Jurkat, Clone E6-1 (cell line): ENCODE results near the gene IFRD1.
"Not testable (repeated sequence)": the region's sequence is repeated elsewhere in the genome, so short reads cannot be mapped to it uniquely, and the experiment has no call there.

Experiments
- DNase-seq: peaks from one replicate; pipeline ENCODE4 v3.0.0-alpha.2; 2011; ENCODE audit warnings: low read depth, low spot score
- H3K4me3 ChIP-seq: 2 replicates; pipeline ENCODE4 v1.5.1; 2011; ENCODE audit warnings: mild to moderate bottlenecking, low read length, control low read depth, moderate library complexity

IFRD1 gene

DNA sequence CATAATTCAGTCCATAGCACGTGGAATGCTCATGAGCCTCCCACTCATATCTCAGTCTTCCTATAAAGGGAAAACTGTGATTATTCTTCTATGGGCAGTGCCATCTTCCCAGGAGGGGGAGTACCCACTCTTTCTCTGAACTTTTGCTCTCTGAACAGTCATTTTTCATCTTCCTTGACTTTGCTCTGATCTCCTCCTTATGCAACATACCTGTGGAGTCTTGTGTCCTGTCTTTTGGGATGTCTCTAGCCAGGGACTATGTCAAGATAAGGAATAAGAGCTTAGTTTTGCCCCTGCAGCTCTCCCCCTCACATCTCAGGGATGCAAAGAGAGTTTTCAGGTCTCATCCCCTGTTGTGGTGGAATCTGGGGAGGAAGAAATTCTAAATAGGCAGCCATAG is 58.1 kb downstream of the IFRD1 start:
- DNase-seq, result no peak
- H3K4me3 ChIP-seq, result no peak overlapping the region

DNA sequence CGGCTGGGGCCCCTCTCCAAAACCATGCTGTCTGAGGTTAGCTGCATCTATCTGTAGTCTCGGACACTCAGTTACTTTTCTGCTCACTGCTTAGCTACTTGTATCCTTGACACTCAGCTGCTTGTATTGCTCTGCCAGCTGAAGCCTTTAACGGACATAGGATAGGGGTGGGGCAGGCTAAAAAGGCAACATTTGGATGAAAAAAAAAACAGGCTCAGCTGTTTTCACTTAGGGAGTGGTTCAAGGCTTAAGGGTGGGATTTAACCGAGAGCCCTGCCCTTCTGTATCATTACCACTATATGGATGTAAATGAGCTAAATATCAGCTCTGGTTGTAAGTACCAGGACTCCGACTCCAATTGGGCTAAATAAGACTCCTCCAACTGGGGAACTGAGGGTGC is 59.1 kb downstream of the IFRD1 start:
- no peak overlapping the region for H3K4me3 ChIP-seq
- DNase-seq, result no peak

DNA sequence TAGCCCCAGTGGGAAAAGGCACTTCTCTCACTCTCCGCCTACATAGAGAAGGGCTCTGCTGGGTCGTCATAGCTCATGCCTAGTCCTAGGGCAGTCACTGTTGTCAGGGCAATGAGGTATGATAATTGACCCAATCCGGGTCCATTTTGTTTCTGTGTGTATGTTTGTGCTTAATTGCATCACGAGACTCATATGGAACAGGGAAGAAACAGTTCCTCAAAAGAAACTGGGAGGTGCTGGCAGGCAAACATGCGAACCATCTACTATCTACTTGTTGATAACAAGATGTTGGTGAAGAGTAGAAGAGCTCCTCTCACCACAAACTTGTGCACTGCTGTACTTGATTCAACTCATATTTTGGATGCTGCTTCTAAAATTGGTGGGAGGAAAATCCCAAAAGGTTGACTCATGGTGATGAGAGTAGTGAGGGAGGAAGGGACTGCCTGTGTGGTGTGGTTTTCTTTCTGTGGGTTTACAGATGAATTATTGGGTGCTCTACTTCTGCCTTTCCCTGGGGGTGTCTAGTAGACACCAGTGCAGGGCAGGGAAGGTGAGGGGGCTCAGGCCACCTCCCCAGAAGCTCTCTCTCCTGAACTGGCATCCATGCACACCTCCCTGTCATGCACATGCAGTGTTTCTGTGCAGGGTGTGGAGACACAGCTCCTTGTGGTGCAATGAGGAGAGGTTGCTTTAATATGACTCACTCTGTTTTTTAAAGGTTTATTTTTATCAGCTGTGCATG is 59.9 kb downstream of the IFRD1 start:
- H3K4me3 ChIP-seq, result no peak overlapping the region
- no peak for DNase-seq

- no peak for DNase-seq
- no peak overlapping the region for H3K4me3 ChIP-seq
Observed at GRCh38 chr7:112510743-112511110, 60.5 kb downstream of the IFRD1 start.

DNA sequence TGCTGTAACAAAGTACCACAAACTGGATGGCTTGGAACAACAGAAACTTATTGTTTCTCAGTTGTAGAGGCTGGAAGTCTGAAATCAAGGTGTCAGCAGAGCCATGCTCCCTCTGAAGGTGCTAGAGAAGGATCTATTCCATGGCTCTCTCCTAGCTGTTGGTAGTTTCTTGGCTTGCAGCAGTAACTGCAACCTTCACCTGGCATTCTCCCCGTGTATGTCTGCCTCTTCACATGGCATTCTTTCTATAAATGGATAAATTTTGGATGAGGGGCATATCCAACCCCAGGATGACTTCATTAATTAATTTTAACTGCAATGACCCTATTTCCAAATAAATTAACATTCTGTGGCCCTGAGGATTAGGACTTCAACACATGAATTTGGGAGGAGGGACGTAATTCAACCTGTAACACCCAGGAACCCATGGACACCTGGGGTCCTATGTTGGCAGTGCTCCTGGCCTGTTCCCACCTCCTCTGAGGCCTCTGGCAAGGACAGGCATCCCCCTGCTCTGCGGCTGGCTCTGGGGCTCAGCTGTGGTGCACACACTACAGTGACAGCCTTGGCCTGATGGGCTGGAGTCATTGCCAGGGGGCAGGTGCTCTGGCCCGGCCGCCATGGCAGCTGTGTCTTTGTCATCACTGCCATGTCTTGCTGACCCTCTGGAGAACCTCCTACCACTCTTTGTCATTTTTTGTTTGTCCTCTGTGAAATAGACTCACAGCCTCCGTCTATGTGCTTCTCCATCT is 61.4 kb downstream of the IFRD1 start:
- no peak overlapping the region for H3K4me3 ChIP-seq
- no peak for DNase-seq

GRCh38 chr7:112512451-112513210 is 62.4 kb downstream of the IFRD1 start:
- H3K4me3 ChIP-seq, result no peak overlapping the region
- no peak for DNase-seq

DNA sequence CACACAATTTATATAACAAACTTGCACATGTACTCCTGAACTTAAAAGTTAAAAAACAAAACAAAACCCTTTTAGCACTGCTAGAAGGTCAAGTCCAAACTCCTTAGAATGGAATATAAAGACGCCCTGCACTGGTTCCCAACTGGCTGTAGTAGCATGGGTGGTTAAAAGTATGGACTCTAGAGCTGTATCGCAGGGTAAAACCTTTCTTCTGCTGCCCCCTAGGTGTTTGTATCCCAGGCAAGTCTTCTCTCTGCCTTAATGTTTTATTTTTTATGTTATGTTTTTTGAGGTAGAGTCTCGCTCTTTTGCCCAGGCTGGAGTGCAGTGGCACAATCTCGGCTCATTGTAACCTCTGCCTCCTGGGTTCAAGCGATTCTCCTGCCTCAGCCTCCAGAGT is 65.7 kb downstream of the IFRD1 start:
- H3K4me3 ChIP-seq, result no peak overlapping the region
- no peak for DNase-seq

- not testable (repeated sequence) for DNase-seq, H3K4me3 ChIP-seq
Observed at GRCh38 chr7:112516418-112516817, 66.2 kb downstream of the IFRD1 start.

GRCh38 chr7:112517487-112517886 is 67.2 kb downstream of the IFRD1 start:
- no peak for DNase-seq
- H3K4me3 ChIP-seq, result no peak overlapping the region

GRCh38 chr7:112520787-112521186 is 70.5 kb downstream of the IFRD1 start:
- H3K4me3 ChIP-seq, result no peak overlapping the region
- DNase-seq, result no peak

- no peak for DNase-seq
- H3K4me3 ChIP-seq, result no peak overlapping the region
Observed at GRCh38 chr7:112521942-112522341, 71.7 kb downstream of the IFRD1 start.

DNA sequence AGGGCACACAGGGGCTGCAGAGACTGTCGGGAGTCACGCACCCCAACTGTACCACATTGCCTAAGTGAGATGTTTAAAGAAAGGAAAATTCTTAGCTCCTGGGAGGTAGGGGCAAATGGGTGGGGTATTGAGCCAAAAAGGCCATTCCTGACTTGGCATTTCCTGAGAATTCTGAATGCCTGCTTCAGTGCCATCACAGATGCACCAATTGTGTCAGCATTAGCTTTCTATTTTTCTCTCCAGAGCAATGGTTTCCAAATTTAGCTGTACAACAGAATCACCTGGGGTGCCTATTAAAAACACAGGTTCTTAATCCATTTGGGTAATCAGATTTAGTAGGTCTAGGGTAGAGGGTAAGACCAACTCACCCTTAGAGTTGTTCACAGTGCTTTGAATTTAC is 73.6 kb downstream of the IFRD1 start:
- no peak for DNase-seq

More for the DNA sequence above, 73.6 kb downstream of the IFRD1 start:
- no peak overlapping the region for H3K4me3 ChIP-seq
